ENCODE measurements around the gene APEX1. TPM values are rescaled to one million over a fixed set of nuclear protein-coding genes. Genes with fewer than 3 reads are reported as not detected.
"Not testable (repeated sequence)": the region's sequence is repeated elsewhere in the genome, so short reads cannot be mapped to it uniquely, and the experiment has no call there.

The APEX1 gene
- total and polyA plus RNA-seq, 7 donors: 61.1 to 111 (median 90.5) TPM

DNA sequence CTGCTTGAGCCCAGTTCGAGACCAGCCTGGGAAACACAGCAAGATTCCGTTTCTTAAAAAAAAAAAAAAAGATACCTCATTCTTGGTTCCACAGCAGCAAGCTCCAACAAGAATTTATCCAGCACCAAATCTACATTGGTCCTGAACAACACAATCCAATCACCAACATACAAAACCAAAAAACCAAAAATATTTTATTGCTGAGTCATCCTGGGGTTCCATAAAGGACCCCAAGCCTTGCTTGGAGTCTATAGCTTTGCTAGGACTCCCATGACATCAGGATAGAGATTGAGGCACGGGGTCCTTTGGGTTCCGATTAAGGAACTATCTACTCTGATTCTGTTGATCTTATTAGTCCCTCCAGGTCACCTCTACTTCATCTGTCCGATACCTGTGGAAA lies 8.1 kb upstream of the APEX1 start:
- 96 to 99% (median 98%) methylated on average over 5 of the region's 5 CpGs for WGBS, 3 donors
- intact Hi-C loops (cut with DNase I): no loop called here

DNA sequence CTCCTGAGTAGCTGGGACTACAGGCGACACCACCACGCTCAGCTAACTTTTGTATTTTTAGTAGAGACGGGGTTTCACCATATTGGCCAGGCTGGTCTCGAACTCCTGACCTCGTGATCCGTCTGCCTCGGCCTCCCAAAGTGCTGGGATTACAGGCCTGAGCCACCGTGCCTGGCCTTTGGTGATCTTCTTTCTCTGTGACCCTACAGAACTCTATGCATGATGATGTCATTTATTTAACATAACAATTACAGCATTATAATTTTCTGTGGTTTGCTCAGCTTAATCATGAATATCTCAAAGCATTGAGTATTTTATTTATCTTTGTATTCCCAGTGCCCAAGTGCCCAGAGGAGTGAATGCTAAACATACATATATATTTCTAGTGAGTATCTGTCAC lies 2.2 kb upstream of the APEX1 start:
- intact Hi-C loops (cut with DNase I); H3K27me3 ChIP-seq (ENCODE audit: insufficient read depth in 3 of 3, low read length in 2 of 3); DNase-seq; ATAC-seq; H3K9me3 ChIP-seq: not testable (repeated sequence)
- Histone ChIP-seq H3K4me1 (peaks cover 32% of the 10 kb centered on the region), H3K36me3 (ENCODE audit: insufficient read depth in 1 of 2, low read depth in 1 of 2) (peaks cover 6 to 66% of the 10 kb centered on the region in 2 donors), H3K4me3 (peak overlapping the region; percentile 68), H3K27ac (peak overlapping the region; percentile 12)
- 89 to 95% (median 93%) methylated on average over 8 of the region's 8 CpGs for WGBS, 3 donors

More for the DNA sequence above, 8.1 kb upstream of the APEX1 start:
- Histone ChIP-seq H3K27ac (no peak overlapping the region), H3K4me3 (no peak overlapping the region), H3K9me3 (no peaks in the 10 kb centered on the region), H3K4me1 (peaks cover 14% of the 10 kb centered on the region), H3K27me3 (ENCODE audit: insufficient read depth in 3 of 3, low read length in 2 of 3) (no peaks in the 10 kb centered on the region), H3K36me3 (ENCODE audit: insufficient read depth in 1 of 2, low read depth in 1 of 2) (peaks cover 28 to 70% of the 10 kb centered on the region in 2 donors)
- no peak for DNase-seq
- no peak for ATAC-seq
- TF ChIP-seq, protein P1, sequence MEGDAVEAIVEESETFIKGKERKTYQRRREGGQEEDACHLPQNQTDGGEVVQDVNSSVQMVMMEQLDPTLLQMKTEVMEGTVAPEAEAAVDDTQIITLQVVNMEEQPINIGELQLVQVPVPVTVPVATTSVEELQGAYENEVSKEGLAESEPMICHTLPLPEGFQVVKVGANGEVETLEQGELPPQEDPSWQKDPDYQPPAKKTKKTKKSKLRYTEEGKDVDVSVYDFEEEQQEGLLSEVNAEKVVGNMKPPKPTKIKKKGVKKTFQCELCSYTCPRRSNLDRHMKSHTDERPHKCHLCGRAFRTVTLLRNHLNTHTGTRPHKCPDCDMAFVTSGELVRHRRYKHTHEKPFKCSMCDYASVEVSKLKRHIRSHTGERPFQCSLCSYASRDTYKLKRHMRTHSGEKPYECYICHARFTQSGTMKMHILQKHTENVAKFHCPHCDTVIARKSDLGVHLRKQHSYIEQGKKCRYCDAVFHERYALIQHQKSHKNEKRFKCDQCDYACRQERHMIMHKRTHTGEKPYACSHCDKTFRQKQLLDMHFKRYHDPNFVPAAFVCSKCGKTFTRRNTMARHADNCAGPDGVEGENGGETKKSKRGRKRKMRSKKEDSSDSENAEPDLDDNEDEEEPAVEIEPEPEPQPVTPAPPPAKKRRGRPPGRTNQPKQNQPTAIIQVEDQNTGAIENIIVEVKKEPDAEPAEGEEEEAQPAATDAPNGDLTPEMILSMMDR (IDR thresholded peaks at IDR 0.05): no peak

GRCh38 chr14:20455355-20456300 lies 602 bp downstream of the APEX1 start:
- Histone ChIP-seq H3K27me3 (ENCODE audit: insufficient read depth in 3 of 3, low read length in 2 of 3) (no peaks in the 10 kb centered on the region), H3K27ac (peak overlapping the region; percentile 92), H3K4me1 (peaks cover 40% of the 10 kb centered on the region), H3K4me3 (peak overlapping the region; percentile 68), H3K36me3 (ENCODE audit: insufficient read depth in 1 of 2, low read depth in 1 of 2) (peaks cover 0 to 64% of the 10 kb centered on the region in 2 donors), H3K9me3 (no peaks in the 10 kb centered on the region)
- ATAC-seq (peak; percentile 51 to 67 (median 54)), DNase-seq (peak in 1 of 2 donors; percentile 50)
- TF ChIP-seq, protein P1 (IDR thresholded peaks at IDR 0.05): no peak
- intact Hi-C loops (cut with DNase I): loop anchor here (2.0 to 5.0 kb wide), 5 partner anchors 19 to 227 kb away; partner anchors contain the start of genes KLHL33 (in 1 of the 2), PARP2 (in 1 of the 2), RNASE4 (in 1 of the 2) and TEP1 (in 1 of the 2)
- WGBS, 3 donors: 1% methylated on average over 39 of the region's 39 CpGs

DNA sequence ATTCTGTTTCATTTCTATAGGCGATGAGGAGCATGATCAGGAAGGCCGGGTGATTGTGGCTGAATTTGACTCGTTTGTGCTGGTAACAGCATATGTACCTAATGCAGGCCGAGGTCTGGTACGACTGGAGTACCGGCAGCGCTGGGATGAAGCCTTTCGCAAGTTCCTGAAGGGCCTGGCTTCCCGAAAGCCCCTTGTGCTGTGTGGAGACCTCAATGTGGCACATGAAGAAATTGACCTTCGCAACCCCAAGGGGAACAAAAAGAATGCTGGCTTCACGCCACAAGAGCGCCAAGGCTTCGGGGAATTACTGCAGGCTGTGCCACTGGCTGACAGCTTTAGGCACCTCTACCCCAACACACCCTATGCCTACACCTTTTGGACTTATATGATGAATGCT lies 1.9 kb downstream of the APEX1 start:
- Histone ChIP-seq H3K9me3 (no peaks in the 10 kb centered on the region), H3K36me3 (ENCODE audit: insufficient read depth in 1 of 2, low read depth in 1 of 2) (peaks cover 0 to 51% of the 10 kb centered on the region in 2 donors), H3K27ac (peak overlapping the region; percentile 0), H3K4me1 (peaks cover 35% of the 10 kb centered on the region), H3K4me3 (no peak overlapping the region), H3K27me3 (ENCODE audit: insufficient read depth in 3 of 3, low read length in 2 of 3) (no peaks in the 10 kb centered on the region)
- no peak for ATAC-seq
- WGBS, 3 donors: 75 to 80% (median 78%) methylated on average over 13 of the region's 13 CpGs
- no peak for DNase-seq
- intact Hi-C loops (cut with DNase I): loop anchor here in 1 of 2 donors (5.0 kb wide), 1 partner anchor 225 kb away; the partner anchor contains the start of gene RNASE4
- TF ChIP-seq, protein P1 (IDR thresholded peaks at IDR 0.05): no peak
